ENCODE results near the gene TOX3. TPM values are rescaled to one million over a fixed set of nuclear protein-coding genes. Genes with fewer than 3 reads are reported as not detected.

TOX3 gene
- total and polyA plus RNA-seq, 2 of the 13 experiments (the other 11 are each of a cell fraction or from before 2014, with no cell fraction given) = 14.5 to 98.6 TPM

DNA sequence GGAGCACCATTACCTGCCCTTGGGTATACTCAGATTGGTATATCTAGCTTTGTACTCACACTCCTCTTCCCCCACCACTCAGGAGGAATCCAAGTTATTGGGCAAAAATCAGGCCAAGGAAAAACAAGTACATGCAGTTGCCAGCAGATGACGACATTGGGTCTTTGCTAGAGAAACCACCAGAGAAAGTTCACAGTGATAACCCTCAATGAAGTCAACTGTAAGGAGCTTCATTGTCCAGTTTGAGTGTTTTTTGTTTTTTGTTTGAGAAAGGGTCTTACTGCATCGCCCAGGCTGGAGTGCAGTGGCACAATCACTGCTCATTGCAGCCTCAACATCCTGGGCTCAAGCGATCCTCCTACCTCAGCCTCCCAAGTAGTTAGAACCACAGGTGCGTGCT lies 34.6 kb upstream of the TOX3 start (continued):
- TF ChIP-seq, protein P1, sequence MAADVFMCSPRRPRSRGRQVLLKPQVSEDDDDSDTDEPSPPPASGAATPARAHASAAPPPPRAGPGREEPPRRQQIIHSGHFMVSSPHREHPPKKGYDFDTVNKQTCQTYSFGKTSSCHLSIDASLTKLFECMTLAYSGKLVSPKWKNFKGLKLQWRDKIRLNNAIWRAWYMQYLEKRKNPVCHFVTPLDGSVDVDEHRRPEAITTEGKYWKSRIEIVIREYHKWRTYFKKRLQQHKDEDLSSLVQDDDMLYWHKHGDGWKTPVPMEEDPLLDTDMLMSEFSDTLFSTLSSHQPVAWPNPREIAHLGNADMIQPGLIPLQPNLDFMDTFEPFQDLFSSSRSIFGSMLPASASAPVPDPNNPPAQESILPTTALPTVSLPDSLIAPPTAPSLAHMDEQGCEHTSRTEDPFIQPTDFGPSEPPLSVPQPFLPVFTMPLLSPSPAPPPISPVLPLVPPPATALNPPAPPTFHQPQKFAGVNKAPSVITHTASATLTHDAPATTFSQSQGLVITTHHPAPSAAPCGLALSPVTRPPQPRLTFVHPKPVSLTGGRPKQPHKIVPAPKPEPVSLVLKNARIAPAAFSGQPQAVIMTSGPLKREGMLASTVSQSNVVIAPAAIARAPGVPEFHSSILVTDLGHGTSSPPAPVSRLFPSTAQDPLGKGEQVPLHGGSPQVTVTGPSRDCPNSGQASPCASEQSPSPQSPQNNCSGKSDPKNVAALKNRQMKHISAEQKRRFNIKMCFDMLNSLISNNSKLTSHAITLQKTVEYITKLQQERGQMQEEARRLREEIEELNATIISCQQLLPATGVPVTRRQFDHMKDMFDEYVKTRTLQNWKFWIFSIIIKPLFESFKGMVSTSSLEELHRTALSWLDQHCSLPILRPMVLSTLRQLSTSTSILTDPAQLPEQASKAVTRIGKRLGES (CRISPR knock-in tag; IDR thresholded peaks at IDR 0.05; ENCODE audit: borderline replicate concordance) = no peak
- TF ChIP-seq HCFC1 (IDR thresholded peaks at IDR 0.05; ENCODE audit: low read depth, low read length) (no peak), FLYWCH1 (CRISPR knock-in tag; IDR thresholded peaks at IDR 0.05) (no peak), HOXA5 (CRISPR knock-in tag; IDR thresholded peaks at IDR 0.05) (no peak), KMT2A (CRISPR knock-in tag; IDR thresholded peaks at IDR 0.05) (no peak), ZNF256 (CRISPR knock-in tag; conservative IDR thresholded peaks at IDR 0.05) (no peak), ZNF777 (CRISPR knock-in tag; IDR thresholded peaks at IDR 0.05) (no peak), NFE2L2 (IDR thresholded peaks at IDR 0.05; ENCODE audit: low read length) (no peak), RBFOX2 (IDR thresholded peaks at IDR 0.05; ENCODE audit: low read depth, low read length) (no peak), PITX1 (CRISPR knock-in tag; IDR thresholded peaks at IDR 0.05) (no peak), ZBTB7A (CRISPR knock-in tag; IDR thresholded peaks at IDR 0.05) (no peak), MED1 (CRISPR knock-in tag; IDR thresholded peaks at IDR 0.05) (no peak), ZNF121 (CRISPR knock-in tag; IDR thresholded peaks at IDR 0.05) (peak; percentile 72; the same call in 1 of the 2 replicates), KDM3A (CRISPR knock-in tag; IDR thresholded peaks at IDR 0.05; ENCODE audit: low read depth) (no peak), SP1 (IDR thresholded peaks at IDR 0.05) (no peak), SP1 (CRISPR knock-in tag; IDR thresholded peaks at IDR 0.05) (no peak)
- TF ChIP-seq, protein P2, sequence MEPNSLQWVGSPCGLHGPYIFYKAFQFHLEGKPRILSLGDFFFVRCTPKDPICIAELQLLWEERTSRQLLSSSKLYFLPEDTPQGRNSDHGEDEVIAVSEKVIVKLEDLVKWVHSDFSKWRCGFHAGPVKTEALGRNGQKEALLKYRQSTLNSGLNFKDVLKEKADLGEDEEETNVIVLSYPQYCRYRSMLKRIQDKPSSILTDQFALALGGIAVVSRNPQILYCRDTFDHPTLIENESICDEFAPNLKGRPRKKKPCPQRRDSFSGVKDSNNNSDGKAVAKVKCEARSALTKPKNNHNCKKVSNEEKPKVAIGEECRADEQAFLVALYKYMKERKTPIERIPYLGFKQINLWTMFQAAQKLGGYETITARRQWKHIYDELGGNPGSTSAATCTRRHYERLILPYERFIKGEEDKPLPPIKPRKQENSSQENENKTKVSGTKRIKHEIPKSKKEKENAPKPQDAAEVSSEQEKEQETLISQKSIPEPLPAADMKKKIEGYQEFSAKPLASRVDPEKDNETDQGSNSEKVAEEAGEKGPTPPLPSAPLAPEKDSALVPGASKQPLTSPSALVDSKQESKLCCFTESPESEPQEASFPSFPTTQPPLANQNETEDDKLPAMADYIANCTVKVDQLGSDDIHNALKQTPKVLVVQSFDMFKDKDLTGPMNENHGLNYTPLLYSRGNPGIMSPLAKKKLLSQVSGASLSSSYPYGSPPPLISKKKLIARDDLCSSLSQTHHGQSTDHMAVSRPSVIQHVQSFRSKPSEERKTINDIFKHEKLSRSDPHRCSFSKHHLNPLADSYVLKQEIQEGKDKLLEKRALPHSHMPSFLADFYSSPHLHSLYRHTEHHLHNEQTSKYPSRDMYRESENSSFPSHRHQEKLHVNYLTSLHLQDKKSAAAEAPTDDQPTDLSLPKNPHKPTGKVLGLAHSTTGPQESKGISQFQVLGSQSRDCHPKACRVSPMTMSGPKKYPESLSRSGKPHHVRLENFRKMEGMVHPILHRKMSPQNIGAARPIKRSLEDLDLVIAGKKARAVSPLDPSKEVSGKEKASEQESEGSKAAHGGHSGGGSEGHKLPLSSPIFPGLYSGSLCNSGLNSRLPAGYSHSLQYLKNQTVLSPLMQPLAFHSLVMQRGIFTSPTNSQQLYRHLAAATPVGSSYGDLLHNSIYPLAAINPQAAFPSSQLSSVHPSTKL (CRISPR knock-in tag; IDR thresholded peaks at IDR 0.05) = peak; percentile 43; the same call in 1 of the 2 replicates
- TF ChIP-seq, protein P3, sequence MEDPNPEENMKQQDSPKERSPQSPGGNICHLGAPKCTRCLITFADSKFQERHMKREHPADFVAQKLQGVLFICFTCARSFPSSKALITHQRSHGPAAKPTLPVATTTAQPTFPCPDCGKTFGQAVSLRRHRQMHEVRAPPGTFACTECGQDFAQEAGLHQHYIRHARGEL (CRISPR knock-in tag; IDR thresholded peaks at IDR 0.05) = peak; percentile 100
- TF ChIP-seq, protein P4, sequence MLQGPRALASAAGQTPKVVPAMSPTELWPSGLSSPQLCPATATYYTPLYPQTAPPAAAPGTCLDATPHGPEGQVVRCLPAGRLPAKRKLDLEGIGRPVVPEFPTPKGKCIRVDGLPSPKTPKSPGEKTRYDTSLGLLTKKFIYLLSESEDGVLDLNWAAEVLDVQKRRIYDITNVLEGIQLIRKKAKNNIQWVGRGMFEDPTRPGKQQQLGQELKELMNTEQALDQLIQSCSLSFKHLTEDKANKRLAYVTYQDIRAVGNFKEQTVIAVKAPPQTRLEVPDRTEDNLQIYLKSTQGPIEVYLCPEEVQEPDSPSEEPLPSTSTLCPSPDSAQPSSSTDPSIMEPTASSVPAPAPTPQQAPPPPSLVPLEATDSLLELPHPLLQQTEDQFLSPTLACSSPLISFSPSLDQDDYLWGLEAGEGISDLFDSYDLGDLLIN (CRISPR knock-in tag; IDR thresholded peaks at IDR 0.05; ENCODE audit: borderline replicate concordance) = no peak
- TF ChIP-seq, protein P5, sequence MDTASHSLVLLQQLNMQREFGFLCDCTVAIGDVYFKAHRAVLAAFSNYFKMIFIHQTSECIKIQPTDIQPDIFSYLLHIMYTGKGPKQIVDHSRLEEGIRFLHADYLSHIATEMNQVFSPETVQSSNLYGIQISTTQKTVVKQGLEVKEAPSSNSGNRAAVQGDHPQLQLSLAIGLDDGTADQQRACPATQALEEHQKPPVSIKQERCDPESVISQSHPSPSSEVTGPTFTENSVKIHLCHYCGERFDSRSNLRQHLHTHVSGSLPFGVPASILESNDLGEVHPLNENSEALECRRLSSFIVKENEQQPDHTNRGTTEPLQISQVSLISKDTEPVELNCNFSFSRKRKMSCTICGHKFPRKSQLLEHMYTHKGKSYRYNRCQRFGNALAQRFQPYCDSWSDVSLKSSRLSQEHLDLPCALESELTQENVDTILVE (CRISPR knock-in tag; IDR thresholded peaks at IDR 0.05) = 0 out of 2 replicates have a peak, but pooled peaks have one; percentile 33
- TF ChIP-seq, protein P6, sequence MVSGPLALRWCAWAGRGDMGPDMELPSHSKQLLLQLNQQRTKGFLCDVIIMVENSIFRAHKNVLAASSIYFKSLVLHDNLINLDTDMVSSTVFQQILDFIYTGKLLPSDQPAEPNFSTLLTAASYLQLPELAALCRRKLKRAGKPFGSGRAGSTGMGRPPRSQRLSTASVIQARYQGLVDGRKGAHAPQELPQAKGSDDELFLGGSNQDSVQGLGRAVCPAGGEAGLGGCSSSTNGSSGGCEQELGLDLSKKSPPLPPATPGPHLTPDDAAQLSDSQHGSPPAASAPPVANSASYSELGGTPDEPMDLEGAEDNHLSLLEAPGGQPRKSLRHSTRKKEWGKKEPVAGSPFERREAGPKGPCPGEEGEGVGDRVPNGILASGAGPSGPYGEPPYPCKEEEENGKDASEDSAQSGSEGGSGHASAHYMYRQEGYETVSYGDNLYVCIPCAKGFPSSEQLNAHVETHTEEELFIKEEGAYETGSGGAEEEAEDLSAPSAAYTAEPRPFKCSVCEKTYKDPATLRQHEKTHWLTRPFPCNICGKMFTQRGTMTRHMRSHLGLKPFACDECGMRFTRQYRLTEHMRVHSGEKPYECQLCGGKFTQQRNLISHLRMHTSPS (CRISPR knock-in tag; IDR thresholded peaks at IDR 0.05; ENCODE audit: low read depth) = no peak
